Endothelial cell of coronary artery (primary cell): ENCODE data around the gene AKR1C8. TPM values are rescaled to one million over a fixed set of nuclear protein-coding genes. Genes with fewer than 3 reads are reported as not detected.

Experiments
- total RNA-seq: library from RNA; depleted of rRNA; stranded (reverse); fragments of >200 nt; gene quantifications from 2 replicates; pipeline ENCODE4 v1.2.3, GENCODE V29; 2014

Gene AKR1C8
- total RNA-seq = not detected in 2 replicates

GRCh38 chr10:5184987-5185775, at the start of gene AKR1C8:
TSS of gene AKR1C8 (minus strand) at chr10:5185150. CDS start at chr10:5185104, 46 bp downstream.

GRCh38 chr10:5196702-5197113, 11.8 kb upstream of the AKR1C8 start, which contains the start of gene AKR1C4:
TSS of gene AKR1C4 (plus strand) at chr10:5196837. CDS start at chr10:5196868, 31 bp downstream.

Other genes starting within 250 kb of the AKR1C8 start
- 0.27 and 3.2 TPM in 2 replicates for gene AKR1C1, start 221.7 kb downstream of the AKR1C8 start, total RNA-seq
- gene AKR1C2, start 181.3 kb downstream of the AKR1C8 start, total RNA-seq = 3.5 TPM in 1 of 2 replicates, not detected in the other
- 40.1 and 53.4 TPM in 2 replicates for gene AKR1C3, start 90.7 kb downstream of the AKR1C8 start, total RNA-seq
- not detected in 2 replicates for gene AKR1C4, start 11.7 kb upstream of the AKR1C8 start, total RNA-seq
- not detected in 2 replicates for gene UCN3, start 179.8 kb upstream of the AKR1C8 start, total RNA-seq
- 0.18 and 0.19 TPM in 2 replicates for gene TUBAL3, start 219.7 kb upstream of the AKR1C8 start, total RNA-seq
- gene NET1, start 227.4 kb upstream of the AKR1C8 start, total RNA-seq = 15.2 and 18.2 TPM in 2 replicates